Erythroblast (primary cell): ENCODE measurements around the gene SYT15.

Experiments
- GATA1 ChIP-seq: IDR thresholded peaks from 2 replicates; pipeline ENCODE4 v1.6.1; 2011; ENCODE audit warnings: low read depth, mild to moderate bottlenecking, control low read depth, low read length, moderate library complexity
- POLR2A ChIP-seq: IDR thresholded peaks from 2 replicates; pipeline ENCODE4 v1.6.1; 2011; ENCODE audit warnings: mild to moderate bottlenecking, low read length

DNA sequence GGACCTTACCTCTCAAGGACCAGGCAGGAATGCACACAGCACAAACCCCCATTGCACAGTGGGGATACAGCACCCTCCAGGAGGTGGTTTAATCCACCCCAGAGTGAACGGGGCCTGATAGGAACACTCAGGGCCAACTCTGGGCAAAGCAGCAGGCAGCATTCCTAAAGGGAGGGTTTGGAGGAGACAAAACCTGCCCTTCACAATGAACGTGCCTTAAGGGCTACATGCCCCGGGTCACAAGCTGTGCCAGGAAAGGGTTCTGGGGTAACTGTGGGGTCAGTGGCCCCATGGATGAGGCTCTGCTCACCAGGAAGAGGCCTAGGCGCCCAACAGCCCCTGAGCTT lies 23.6 kb upstream of the SYT15 start:
- TF ChIP-seq POLR2A (no peak), GATA1 (no peak)
